ENCODE results near the gene APBB3. TPM values are rescaled to one million over a fixed set of nuclear protein-coding genes. Genes with fewer than 3 reads are reported as not detected.

Gene APBB3
- total RNA-seq, 1 donor from 2014 or later: 61.4 TPM

DNA sequence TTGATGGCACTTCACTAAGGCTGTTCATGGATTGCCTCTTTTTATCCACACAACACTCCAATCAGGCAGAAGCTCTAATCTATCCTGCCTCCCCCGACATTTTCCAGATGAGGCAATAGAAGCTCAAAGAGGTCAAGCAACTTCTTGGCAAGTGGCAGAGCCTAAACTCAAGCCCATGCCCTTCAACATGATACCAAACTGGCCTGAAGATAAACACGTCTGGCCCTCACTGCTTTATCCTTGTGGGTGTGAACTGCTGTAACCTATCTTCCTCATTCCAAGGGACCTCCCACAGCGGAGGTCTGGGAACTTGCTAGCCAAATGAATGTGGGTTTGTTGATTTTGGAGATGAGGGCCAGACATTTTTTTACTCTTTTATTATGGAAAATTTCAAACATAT lies 9.8 kb upstream of the APBB3 start:
- Mint-ChIP-seq H3K27me3 (no peaks in the 10 kb centered on the region), H3K27ac (no peak overlapping the region), H3K36me3 (no peaks in the 10 kb centered on the region), H3K4me1 (ENCODE audit: unreplicated experiment) (peaks cover 6% of the 10 kb centered on the region), H3K4me3 (no peak overlapping the region), H3K9me3 (no peaks in the 10 kb centered on the region)
- no peak for TF ChIP-seq CTCF (conservative IDR thresholded peaks at IDR 0.05)
- DNase-seq (ENCODE audit: extremely low spot score, unreplicated experiment): no peak

DNA sequence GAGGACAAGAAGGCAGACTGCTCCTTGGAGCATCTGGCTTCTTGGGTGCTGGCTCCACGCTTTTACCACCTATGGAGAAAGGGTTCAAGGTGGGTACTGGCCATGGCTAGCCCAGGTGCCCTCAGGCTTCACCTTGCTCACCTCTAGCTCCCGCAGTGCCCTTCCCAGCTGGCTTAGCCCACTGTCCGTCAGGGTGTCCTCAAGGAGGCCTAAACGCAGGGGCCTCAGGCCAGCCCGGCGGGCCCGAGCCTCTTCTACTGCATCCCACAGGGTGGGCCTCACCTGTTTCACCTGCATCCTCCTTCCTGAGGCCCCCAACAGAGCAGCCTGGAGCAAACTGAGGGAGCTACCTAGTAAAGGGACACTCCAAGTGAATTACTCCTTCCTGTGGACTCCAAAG lies 9.3 kb upstream of the APBB3 start:
- H3K27me3 Mint-ChIP-seq: no peaks in the 10 kb centered on the region
- H3K9me3 Mint-ChIP-seq: no peaks in the 10 kb centered on the region
- H3K4me1 Mint-ChIP-seq (ENCODE audit: unreplicated experiment): peaks cover 6% of the 10 kb centered on the region
- DNase-seq (ENCODE audit: extremely low spot score, unreplicated experiment): no peak
- H3K4me3 Mint-ChIP-seq: no peak overlapping the region
- H3K36me3 Mint-ChIP-seq: no peaks in the 10 kb centered on the region
- TF ChIP-seq CTCF (conservative IDR thresholded peaks at IDR 0.05): no peak
- no peak overlapping the region for H3K27ac Mint-ChIP-seq

DNA sequence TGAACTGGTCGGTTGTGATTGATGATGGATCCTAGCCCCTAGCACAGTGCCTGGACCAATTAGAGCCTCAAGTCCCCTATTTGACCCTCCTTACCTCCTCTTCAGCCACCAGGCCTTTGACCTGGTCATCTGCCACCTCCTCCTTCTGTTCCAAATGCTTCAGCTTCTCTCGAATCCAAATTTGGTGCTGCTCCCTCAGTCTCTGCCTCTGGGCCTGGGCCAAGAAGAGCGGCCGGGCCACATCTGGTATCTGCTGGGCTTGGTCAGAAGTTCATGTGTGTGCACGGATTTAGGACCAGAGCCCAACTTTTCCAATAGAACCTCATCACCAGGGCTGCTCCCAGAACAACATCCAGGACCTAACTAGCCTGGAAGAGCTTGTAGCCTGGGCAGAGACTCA lies 6.7 kb upstream of the APBB3 start:
- Mint-ChIP-seq H3K36me3 (peaks cover under 1% of the 10 kb centered on the region), H3K27ac (no peak overlapping the region), H3K27me3 (no peaks in the 10 kb centered on the region), H3K4me1 (ENCODE audit: unreplicated experiment) (peaks cover 6% of the 10 kb centered on the region), H3K9me3 (no peaks in the 10 kb centered on the region), H3K4me3 (no peak overlapping the region)
- TF ChIP-seq CTCF (conservative IDR thresholded peaks at IDR 0.05): no peak
- DNase-seq (ENCODE audit: extremely low spot score, unreplicated experiment): no peak

- H3K27me3 Mint-ChIP-seq: no peaks in the 10 kb centered on the region
- H3K4me1 Mint-ChIP-seq (ENCODE audit: unreplicated experiment): peaks cover 11% of the 10 kb centered on the region
- H3K27ac Mint-ChIP-seq: no peak overlapping the region
- no peaks in the 10 kb centered on the region for H3K9me3 Mint-ChIP-seq
- no peak overlapping the region for H3K4me3 Mint-ChIP-seq
- peaks cover 4% of the 10 kb centered on the region for H3K36me3 Mint-ChIP-seq
- no peak for TF ChIP-seq CTCF (conservative IDR thresholded peaks at IDR 0.05)
- DNase-seq (ENCODE audit: extremely low spot score, unreplicated experiment): no peak
These were observed 6.1 kb upstream of the APBB3 start for GRCh38 chr5:140570488-140570887.

DNA sequence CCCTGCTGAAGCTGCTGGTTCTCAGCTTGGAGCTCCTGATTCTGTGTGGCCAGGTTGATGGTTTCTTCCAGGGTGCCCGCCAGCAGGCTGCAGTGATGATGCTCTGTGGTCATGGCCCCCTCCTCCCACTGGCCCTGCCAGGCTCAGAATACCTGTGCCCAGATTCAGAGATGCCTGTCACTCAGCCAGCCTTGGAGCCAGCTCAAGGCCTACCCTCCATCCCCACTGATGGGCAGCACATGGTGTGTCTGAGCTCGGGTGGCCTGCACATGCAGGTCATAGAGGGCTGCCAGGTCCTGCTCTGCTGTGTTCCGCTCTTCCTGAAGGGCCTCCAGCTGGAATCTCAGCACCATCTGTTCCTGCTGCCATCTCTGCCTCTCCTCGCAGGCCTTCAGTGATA lies 5.7 kb upstream of the APBB3 start:
- no peak overlapping the region for H3K27ac Mint-ChIP-seq
- peaks cover 4% of the 10 kb centered on the region for H3K36me3 Mint-ChIP-seq
- H3K4me3 Mint-ChIP-seq: no peak overlapping the region
- no peaks in the 10 kb centered on the region for H3K9me3 Mint-ChIP-seq
- DNase-seq (ENCODE audit: extremely low spot score, unreplicated experiment): peak; percentile 53
- H3K27me3 Mint-ChIP-seq: no peaks in the 10 kb centered on the region
- TF ChIP-seq CTCF (conservative IDR thresholded peaks at IDR 0.05): no peak
- H3K4me1 Mint-ChIP-seq (ENCODE audit: unreplicated experiment): peaks cover 11% of the 10 kb centered on the region

GRCh38 chr5:140569197-140569596 lies 4.8 kb upstream of the APBB3 start:
- Mint-ChIP-seq H3K27ac (no peak overlapping the region), H3K27me3 (no peaks in the 10 kb centered on the region), H3K9me3 (no peaks in the 10 kb centered on the region), H3K4me3 (no peak overlapping the region), H3K36me3 (peaks cover 4% of the 10 kb centered on the region), H3K4me1 (ENCODE audit: unreplicated experiment) (peaks cover 12% of the 10 kb centered on the region)
- DNase-seq (ENCODE audit: extremely low spot score, unreplicated experiment): no peak
- no peak for TF ChIP-seq CTCF (conservative IDR thresholded peaks at IDR 0.05)
